NCI-H1092 (cell line): ENCODE data around the gene DUSP7.
A peak's percentile ranks its signal among the peaks of the same experiment; 100 is the strongest.

Experiments
- DNase-seq: peaks from one replicate; lab custom pipeline; 2025; lab: John Stamatoyannopoulos, UW

DUSP7 gene

DNA sequence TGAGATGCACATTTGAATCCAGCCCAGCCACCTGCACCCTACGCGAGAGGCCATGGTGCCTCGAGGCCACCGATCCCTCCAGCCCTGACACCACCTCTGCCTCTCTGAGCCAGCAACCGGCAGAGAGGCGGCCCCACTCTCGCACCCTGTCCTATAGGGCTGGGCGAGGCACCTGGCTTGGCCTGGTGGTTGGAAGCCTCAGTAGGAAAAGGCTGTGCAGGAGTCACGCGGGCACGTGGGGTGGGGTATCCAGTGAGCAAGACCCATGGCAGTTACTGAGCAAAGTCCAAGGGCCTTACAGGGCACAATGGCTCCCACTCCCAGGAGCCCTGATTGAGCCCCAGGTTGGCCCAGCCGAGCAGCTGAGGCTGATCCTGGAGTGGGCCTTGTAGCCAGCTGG lies 12.4 kb upstream of the DUSP7 start:
- no peak for DNase-seq

DNA sequence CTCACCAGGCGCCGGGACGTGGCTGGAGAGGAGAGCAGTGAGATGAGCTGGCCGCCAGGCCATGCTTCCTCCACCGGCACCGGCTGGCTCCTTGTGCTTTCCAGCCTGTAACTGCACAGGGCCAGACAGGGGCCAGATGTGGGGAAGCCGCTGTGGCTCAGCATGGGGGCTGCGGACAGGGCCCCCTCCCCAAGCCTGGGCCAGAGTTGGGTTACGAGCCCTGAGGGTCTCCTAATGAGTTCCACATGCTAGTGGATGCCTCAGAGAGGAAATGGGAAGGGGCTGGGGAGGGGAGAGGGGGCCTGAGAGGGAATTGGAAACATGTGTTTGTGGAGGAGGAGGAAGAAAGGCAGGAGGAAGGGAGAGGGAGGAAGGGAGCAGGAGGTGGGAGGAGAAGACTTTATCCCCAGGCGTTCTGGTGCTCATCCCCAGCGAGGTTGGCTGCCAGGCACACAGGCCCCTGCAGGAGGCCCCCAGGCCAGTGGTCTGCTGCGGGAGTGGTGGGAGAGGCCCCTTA lies 11.7 kb upstream of the DUSP7 start:
- DNase-seq, result no peak

GRCh38 chr3:52067526-52067925 lies 11.2 kb upstream of the DUSP7 start:
- no peak for DNase-seq

DNA sequence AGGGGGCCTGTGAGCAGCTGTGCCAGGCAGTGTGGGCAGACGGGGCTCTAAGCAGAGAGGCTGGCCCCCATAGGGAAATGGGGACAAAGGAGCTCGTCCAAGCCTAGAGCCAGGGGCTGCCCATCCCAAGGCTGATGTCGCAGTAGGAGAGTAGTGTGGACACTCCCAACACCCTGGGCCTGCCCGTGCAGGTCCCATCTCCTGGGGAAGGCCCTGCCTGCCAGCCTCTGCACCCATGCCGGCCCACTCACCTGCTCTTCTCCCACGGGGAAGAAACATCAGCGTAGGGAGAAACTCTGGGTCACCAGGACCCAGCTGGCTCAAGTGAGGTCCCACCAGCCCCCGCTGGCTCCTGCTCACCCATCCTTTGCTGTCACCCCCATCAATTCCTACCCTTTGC lies 10.7 kb upstream of the DUSP7 start:
- DNase-seq, result no peak

- DNase-seq, result no peak
Measured at GRCh38 chr3:52065264-52065756, 8.9 kb upstream of the DUSP7 start.

DNA sequence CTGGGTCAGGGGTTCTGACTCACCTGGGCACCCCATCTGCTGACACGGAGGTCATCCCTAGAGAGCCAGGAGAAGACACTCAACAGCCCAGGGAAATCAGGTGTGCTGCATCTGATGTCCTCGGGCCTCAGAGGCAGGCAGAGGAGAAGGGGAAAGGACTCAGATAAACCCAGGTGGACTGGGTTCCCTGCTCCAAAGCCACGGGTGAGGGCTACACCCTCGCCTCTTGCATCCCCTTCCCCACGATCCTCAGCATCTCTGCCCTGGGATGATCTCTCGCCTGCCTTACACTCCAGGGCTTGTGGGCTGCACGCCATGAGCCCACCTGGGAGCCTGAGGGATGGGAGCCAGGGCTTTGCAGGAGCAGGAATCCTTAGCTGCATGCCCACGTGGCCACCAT lies 8.2 kb upstream of the DUSP7 start:
- DNase-seq, result no peak

GRCh38 chr3:52063026-52063723 lies 6.8 kb upstream of the DUSP7 start:
- no peak for DNase-seq

DNA sequence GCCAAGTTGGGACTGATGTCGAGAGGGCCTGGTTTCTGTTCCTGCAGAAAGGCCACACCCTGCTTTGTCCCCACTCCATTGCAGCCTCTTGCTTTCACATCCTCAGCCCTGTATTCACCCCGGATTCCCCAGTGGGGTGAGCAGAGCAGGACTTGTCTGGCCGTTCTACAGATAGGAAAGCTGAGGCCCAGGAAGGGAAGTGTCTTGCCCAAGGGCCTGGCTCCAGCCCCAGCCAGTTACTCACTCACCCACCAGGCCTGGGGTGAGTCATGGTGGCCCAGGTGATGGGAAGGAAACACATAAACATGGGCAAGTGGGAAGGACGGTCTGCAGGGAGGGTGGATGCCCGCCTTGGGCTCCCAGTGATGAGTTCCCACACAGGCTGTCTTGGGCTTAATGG lies 6.1 kb upstream of the DUSP7 start:
- DNase-seq, result no peak

DNA sequence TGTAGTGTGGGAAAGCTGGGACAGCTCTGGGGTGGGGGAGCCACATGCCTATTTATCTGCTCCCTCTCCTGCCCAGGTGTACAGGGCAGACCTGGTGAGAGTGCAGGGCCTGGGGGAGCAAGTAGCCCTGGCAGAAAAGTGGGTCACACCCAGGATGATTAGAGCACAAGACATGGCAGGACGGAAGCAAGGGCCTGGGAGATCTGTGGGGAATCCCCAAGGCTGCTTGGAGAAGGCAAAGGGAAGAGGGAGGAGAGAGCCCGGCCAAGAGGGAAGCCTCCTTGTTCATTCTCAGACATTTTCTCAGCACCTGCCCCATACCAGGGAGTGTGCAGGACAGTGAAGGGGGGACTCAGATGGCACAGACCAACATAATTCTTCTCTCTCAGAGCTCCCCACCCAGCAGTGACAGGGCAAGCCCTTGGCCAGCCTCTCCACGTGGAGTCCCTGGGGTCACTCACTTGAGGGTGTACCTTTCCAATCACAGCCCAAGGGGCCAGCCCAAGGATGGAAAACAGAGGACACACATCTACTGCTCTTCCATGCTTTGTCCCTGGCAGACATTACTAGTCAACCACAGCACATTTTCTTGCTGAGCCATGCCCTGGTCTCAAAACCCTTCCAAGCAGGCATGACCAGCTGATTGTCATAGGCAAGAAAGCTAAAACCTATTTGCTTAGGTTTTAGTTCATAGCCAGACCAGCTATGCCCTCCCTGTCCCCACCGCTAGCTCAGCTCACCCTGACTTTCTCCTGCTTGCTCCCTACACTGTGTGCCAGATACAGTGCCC lies 4.9 kb upstream of the DUSP7 start:
- no peak for DNase-seq

GRCh38 chr3:52059781-52060180 lies 3.4 kb upstream of the DUSP7 start:
- DNase-seq, result no peak

DNA sequence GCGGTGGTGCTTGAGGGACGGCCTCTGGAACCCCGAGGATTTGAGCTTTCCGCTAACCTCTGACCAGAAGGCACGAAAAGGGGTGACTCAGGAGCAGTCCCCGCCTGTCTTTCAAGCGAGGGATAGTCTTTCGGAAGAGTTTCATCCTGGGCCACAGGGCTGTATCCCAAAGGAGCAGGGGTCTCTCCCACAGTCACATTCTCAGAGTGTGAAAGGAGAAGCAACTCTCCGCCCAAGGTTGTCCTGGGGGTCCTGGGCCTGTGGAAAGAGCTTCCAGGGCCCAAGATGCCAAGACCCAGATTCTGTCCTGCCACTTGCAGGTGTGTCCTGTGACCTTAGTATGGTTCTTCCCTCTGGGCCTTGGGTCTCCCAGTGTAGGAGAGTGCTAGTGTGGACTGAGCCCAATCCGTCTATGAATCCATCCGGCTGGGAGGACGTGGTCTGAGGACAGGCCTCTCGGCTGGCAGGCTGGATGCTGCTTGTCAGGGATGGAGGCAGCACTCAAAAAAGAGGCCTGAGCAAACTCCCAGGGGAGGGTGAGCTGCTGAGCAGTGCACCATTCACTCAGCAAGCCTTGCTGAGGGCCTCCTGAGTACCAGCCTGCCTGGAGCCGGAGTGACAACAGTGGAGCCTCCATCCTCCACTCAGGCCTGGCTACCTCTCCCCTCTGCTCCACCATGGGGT lies 1.6 kb upstream of the DUSP7 start:
- DNase-seq, result no peak

GRCh38 chr3:52056968-52057811 lies 819 bp upstream of the DUSP7 start:
- DNase-seq, result peak; percentile 97

DNA sequence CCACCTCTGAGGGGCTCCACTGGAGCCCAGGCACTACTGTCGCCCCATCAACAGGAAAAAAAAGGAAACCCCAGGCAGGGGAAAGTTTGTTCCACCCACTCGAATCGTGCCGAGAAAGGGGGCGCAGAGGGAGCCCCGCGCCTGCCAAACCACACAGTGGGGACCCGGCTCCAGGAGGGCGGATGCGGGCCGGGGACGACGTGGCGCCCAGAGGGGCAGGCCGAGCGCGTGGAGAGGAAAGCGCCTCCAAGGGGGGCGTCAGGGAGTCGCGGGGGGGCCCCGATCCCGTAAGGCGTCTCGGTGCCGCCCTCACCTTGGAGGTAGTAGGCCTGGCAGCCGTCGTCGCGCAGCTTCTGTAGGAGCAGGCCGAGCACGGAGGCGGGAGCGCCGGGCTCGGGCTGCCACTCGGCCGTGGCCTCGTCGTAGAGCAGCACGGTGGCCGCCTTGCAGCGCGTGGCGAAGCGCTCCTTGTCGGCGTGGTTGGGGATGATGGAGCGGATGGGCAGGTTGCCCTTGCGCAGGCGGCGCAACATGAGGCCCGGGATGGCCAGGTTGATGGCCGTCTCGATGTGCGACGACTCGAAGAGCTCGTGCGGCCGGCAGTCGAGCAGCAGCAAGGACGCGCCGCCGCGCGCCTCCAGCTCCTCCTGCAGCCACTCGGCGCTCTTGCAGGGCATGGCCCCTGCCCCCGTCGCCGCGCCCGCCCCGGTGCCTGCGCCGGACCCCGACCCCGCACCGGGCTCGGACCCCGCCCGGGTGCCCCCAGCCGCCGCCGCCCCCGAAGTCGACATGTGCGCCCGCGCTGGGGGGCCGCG lies 627 bp downstream of the DUSP7 start:
- no peak for DNase-seq

DNA sequence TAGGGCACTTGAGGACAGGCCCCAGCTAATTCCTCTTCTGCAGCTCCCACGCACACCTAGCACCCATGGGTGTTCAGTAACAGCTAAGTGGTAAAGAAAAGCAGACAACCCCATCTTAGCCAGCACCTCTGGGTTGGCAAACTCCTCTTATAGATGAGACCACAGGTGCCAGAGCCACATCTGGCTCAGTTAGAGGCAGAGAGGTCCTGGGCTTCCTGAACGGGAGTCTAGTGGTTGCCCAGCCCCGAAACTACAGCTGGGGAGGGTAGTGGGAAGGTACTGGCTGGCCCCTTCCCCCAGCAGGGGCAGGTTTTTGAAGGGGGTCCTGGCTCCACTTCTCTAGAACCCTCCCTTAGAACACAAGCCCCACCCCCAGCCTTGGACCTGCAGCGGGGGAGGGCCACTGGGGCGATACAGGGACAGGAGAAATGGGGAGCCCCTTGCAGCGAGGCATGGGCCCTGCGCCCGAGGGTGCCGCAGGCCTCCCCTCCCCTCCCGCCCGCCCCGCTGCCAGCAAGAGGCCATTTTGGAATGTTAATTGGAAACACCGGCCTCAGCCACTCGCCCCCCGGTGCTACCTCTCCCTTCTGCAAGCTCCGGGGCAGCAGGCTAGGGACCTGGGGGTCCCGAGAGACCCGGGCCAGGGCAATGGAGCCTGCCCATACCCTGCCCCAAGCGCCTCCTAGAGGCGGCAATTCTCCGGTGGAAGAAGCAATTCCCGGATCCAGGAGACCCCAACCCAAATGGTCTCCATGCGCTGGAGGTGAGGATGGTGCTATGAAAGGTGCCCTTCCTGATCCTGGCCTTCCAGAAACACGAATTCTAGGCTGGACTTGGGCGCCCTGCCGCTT lies 1.5 kb downstream of the DUSP7 start:
- DNase-seq, result no peak

DNA sequence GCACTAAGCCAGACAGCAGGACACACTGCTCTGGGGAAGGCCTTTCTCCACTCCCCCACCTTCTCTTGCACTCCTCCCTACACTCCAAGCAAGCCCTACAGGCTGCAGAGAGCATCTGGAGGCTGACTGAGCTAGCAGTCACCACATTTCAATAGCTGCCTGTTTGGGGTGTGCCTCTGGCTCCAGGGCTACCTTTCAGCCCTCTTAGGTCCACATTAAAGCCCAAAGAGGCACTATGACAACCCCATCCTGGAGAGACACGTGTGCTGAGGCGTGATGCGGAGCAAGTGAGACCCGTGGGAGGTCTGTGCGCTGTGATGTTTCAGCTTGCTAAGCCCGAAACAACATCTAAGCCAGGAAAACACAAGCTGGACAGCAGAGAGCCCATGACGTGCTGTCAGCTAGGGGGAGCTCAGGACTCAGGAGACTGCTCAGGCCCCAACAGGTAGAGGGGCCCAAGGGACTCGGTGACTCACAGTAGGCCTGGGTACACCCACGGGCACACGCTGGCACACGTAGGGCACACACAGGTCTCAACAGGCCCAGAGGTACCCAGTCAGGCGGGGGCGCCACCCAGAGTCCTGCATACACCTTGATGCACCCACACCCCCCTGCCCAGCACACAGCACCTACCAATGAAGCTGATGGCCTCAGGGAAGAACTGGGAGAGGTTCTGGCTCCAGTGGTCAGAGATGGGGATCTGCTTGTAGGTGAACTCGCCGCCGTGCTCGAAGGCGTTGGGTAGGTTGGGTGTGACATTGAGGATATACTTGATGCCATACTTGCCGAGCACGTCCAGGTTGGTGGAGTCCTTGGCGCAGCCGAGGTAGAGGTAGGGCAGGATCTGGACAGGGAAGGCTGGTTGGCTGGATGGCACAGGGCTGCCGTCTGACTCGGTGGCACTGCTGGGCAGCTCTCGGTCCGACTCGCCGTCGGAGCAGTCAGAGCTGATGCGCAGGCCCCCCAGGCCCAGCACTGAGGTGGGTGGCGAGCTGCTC lies 2.8 kb downstream of the DUSP7 start:
- no peak for DNase-seq

DNA sequence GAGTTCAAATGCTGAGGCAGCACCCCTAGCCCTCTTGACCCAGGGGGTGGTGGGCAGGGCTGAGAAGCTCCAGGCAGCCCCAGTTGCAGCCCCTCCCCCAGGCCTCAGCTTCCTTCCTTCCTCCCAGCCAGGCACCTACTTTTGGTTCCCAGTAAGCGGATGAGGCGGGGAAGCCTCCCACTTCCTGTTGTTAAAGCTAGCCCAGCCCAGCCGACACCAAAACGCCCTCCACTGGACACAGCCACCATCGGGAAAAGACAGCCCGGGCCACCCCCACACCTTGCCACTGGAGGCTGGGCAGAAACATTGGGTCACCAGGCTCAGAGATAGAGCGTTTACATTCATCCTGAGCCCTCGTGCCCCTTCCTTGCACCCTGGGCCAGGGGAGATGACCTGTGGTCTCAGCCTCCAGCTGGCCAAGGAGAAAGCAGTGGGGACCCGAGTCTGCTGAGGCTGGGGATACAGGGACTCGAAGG lies 3.5 kb downstream of the DUSP7 start:
- DNase-seq, result no peak

DNA sequence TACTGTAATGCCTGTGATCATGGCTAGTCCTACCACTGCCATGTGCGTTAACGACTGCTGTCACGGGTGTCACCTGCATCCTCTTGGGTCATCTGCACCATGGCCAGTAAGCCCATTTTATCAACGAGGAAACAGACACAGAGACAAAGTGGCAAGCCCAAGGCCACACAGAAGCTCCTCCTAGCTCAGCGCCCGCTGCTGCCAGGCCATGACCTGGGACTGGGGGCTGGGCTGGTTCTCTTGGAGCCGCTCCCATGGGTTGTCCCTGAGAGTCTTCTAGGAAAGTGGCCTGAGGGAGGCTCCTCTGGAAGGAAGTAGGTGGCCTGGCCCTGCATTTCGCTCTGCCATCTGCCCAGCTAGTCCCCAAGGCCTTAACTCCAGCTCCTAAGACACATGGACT lies 4.9 kb downstream of the DUSP7 start:
- no peak for DNase-seq

- DNase-seq, result no peak
Measured at GRCh38 chr3:52050571-52050970, 5.8 kb downstream of the DUSP7 start.

GRCh38 chr3:52049503-52049902 lies 6.9 kb downstream of the DUSP7 start:
- no peak for DNase-seq
